ENCODE measurements around the gene STK11IP. TPM values are rescaled to one million over a fixed set of nuclear protein-coding genes. Genes with fewer than 3 reads are reported as not detected.
A peak's percentile ranks its signal among the peaks of the same experiment; 100 is the strongest.
"Not testable (repeated sequence)": the region's sequence is repeated elsewhere in the genome, so short reads cannot be mapped to it uniquely, and the experiment has no call there.

The STK11IP gene
- total RNA-seq, 2 donors from 2014 or later = 28.4 to 31.4 TPM

- Mint-ChIP-seq H3K36me3 (ENCODE audit: low read depth) (no peaks in the 10 kb centered on the region), H3K27me3 (peaks cover 36% of the 10 kb centered on the region), H3K4me1 (no peaks in the 10 kb centered on the region), H3K4me3 (no peak overlapping the region), H3K9me3 (no peaks in the 10 kb centered on the region), H3K27ac (no peak overlapping the region)
- ATAC-seq (replicated peaks) = no peak
Measured at GRCh38 chr2:219648963-219649362, 51.3 kb downstream of the STK11IP start.

- no peak for ATAC-seq (replicated peaks)
Measured at GRCh38 chr2:219650426-219651248, 53.0 kb downstream of the STK11IP start.

GRCh38 chr2:219651656-219652055 lies 54.0 kb downstream of the STK11IP start:
- peaks cover 38% of the 10 kb centered on the region for H3K27me3 Mint-ChIP-seq
- not testable (repeated sequence) for H3K9me3 Mint-ChIP-seq; ATAC-seq (replicated peaks); H3K4me1 Mint-ChIP-seq; H3K4me3 Mint-ChIP-seq; H3K27ac Mint-ChIP-seq; H3K36me3 Mint-ChIP-seq (ENCODE audit: low read depth)

More at GRCh38 chr2:219650426-219651248, 53.0 kb downstream of the STK11IP start:
- Mint-ChIP-seq H3K27ac (no peak overlapping the region), H3K36me3 (ENCODE audit: low read depth) (no peaks in the 10 kb centered on the region), H3K27me3 (peaks cover 34% of the 10 kb centered on the region), H3K4me3 (no peak overlapping the region), H3K9me3 (no peaks in the 10 kb centered on the region), H3K4me1 (no peaks in the 10 kb centered on the region)

- Mint-ChIP-seq H3K36me3 (ENCODE audit: low read depth) (no peaks in the 10 kb centered on the region), H3K27ac (no peak overlapping the region), H3K4me3 (no peak overlapping the region), H3K9me3 (peaks cover 7% of the 10 kb centered on the region), H3K4me1 (peaks cover 4% of the 10 kb centered on the region), H3K27me3 (peaks cover 50% of the 10 kb centered on the region)
- ATAC-seq (replicated peaks) = peak; percentile 46
Measured at GRCh38 chr2:219656526-219656925, 58.9 kb downstream of the STK11IP start.

DNA sequence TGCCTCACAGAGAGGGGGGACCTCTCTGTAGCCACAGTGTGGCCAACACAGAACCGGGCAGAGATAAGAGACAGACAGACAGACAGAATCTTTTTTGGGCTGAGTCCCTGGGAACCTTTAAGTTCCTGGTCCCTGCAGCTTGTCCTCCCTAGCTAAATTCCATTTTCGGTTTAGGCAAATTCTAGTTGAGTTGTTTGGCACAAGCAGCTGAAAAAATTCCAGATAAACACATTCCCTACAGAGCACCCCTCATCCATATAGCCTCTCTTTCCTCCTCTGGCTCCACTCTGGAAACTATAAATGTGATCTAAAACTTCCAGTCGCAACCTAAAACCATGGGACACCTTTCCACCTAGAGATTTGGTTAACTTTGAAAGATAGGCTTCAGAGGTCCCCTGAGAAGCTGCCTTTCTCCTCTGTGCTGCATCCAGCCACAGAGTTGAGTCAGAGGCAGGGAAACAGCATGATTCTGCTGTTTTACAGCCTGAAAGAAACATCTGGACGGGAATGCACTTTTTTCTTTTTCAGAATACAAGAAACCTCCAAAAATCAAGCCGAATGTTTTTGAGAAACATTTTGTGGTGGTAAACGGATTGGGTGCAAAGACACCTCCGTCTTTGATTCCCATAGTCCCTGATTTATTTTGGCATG lies 60.7 kb downstream of the STK11IP start:
- no peak overlapping the region for H3K4me3 Mint-ChIP-seq
- H3K9me3 Mint-ChIP-seq = peaks cover 9% of the 10 kb centered on the region
- H3K27me3 Mint-ChIP-seq = peaks cover 47% of the 10 kb centered on the region
- no peak overlapping the region for H3K27ac Mint-ChIP-seq
- ATAC-seq (replicated peaks) = no peak
- H3K4me1 Mint-ChIP-seq = peaks cover 4% of the 10 kb centered on the region
- H3K36me3 Mint-ChIP-seq (ENCODE audit: low read depth) = no peaks in the 10 kb centered on the region

DNA sequence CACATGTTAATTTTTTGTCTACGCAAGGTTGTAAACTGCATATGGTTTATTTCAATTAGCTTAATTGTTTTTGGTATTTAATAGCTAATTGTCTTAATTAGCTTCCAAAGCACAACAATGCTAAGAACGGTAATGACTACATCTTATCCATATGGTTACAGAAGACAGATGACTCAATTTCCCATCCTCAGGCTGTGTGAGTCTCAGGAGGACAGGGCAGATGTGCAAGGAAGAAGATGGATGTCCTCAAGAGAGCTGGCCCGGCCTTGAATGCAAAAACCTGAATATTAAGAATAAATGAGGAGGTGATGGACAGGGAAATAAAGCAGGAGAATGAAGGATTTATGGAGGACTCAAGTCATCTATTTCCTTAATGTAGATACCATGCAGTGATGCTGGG lies 61.2 kb downstream of the STK11IP start:
- ATAC-seq (replicated peaks) = no peak
- peaks cover 4% of the 10 kb centered on the region for H3K4me1 Mint-ChIP-seq
- H3K4me3 Mint-ChIP-seq = no peak overlapping the region
- H3K9me3 Mint-ChIP-seq = peaks cover 14% of the 10 kb centered on the region
- H3K36me3 Mint-ChIP-seq (ENCODE audit: low read depth) = no peaks in the 10 kb centered on the region
- H3K27me3 Mint-ChIP-seq = peaks cover 48% of the 10 kb centered on the region
- H3K27ac Mint-ChIP-seq = no peak overlapping the region

DNA sequence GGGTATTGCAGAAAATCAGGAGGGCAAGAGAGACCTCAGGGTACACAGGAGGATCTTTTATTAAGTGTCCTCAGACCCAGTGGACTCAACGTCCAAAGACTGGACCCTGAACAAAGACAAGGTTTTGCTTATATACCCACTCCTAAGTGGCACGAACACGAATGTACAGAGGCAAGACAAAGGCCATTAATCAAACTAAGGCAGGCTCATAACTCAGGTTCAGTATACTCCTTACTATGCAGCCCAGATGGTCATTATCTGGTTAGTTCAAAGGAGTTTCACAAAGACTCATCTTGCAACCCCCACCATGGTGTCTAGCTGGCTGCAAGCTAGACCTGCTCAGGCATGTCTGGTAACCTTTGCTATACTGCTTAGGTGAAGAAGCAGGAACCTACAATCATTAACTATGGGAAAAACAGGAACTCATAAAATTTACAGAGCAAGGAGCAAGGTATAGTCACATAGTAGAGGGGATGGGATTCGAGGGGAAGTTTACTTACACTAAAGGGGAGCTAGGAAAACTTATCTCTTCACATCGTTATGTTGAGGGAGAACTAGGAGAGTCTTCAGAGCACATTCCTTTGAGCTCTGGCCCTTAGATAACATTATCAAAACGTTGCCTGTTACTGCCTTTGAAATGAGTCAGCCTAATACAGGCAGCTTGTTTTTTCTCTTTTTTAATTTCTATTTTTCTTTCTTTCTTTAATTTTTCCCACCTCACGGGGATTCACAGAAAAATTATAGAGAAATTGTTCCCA lies 63.7 kb downstream of the STK11IP start:
- peaks cover 46% of the 10 kb centered on the region for H3K27me3 Mint-ChIP-seq
- H3K27ac Mint-ChIP-seq = no peak overlapping the region
- ATAC-seq (replicated peaks) = no peak

GRCh38 chr2:219661955-219662395 lies 64.3 kb downstream of the STK11IP start:
- no peak overlapping the region for H3K4me3 Mint-ChIP-seq
- H3K27me3 Mint-ChIP-seq = peaks cover 45% of the 10 kb centered on the region
- H3K27ac Mint-ChIP-seq = no peak overlapping the region
- H3K4me1 Mint-ChIP-seq = no peaks in the 10 kb centered on the region
- H3K9me3 Mint-ChIP-seq = peaks cover 10% of the 10 kb centered on the region
- no peaks in the 10 kb centered on the region for H3K36me3 Mint-ChIP-seq (ENCODE audit: low read depth)
- ATAC-seq (replicated peaks) = no peak

More for the DNA sequence above, 63.7 kb downstream of the STK11IP start:
- peaks cover 13% of the 10 kb centered on the region for H3K9me3 Mint-ChIP-seq
- peaks cover 3% of the 10 kb centered on the region for H3K4me1 Mint-ChIP-seq
- H3K4me3 Mint-ChIP-seq = no peak overlapping the region
- no peaks in the 10 kb centered on the region for H3K36me3 Mint-ChIP-seq (ENCODE audit: low read depth)

- H3K27me3 Mint-ChIP-seq = peaks cover 45% of the 10 kb centered on the region
- no peaks in the 10 kb centered on the region for H3K4me1 Mint-ChIP-seq
- no peak for ATAC-seq (replicated peaks)
- no peak overlapping the region for H3K4me3 Mint-ChIP-seq
- no peak overlapping the region for H3K27ac Mint-ChIP-seq
- H3K36me3 Mint-ChIP-seq (ENCODE audit: low read depth) = no peaks in the 10 kb centered on the region
- H3K9me3 Mint-ChIP-seq = peaks cover 10% of the 10 kb centered on the region
Measured at GRCh38 chr2:219662566-219662965, 64.9 kb downstream of the STK11IP start.

- no peaks in the 10 kb centered on the region for H3K36me3 Mint-ChIP-seq (ENCODE audit: low read depth)
- no peak overlapping the region for H3K4me3 Mint-ChIP-seq
- no peaks in the 10 kb centered on the region for H3K4me1 Mint-ChIP-seq
Measured at GRCh38 chr2:219663116-219663762, 65.6 kb downstream of the STK11IP start.

GRCh38 chr2:219664041-219664440 lies 66.4 kb downstream of the STK11IP start:
- no peak for ATAC-seq (replicated peaks)
- Mint-ChIP-seq H3K9me3 (peaks cover 10% of the 10 kb centered on the region), H3K36me3 (ENCODE audit: low read depth) (no peaks in the 10 kb centered on the region), H3K27me3 (peaks cover 32% of the 10 kb centered on the region), H3K4me3 (no peak overlapping the region), H3K4me1 (no peaks in the 10 kb centered on the region), H3K27ac (no peak overlapping the region)

More at GRCh38 chr2:219663116-219663762, 65.6 kb downstream of the STK11IP start:
- Mint-ChIP-seq H3K27ac (no peak overlapping the region), H3K9me3 (peaks cover 10% of the 10 kb centered on the region), H3K27me3 (peaks cover 38% of the 10 kb centered on the region)
- ATAC-seq (replicated peaks) = no peak

DNA sequence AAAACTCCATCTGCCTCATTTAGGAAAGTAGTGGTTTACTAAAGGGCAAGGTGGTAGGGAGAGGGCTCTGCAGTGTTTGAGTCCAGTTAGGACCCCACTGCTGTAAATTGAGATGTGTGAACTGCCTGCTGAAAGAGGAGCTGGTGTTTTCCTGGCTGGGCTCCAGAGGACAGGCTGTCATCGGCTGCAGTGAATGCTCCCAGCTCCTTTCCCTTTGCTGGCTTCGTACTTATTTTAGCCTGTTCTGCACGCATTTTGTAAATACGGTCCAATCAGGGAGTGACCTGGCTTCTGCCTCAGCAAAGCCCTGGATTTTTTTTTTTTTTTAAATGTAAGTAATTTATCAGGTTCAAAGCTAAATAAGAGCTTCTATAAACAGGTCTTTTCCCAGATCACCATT lies 67.3 kb downstream of the STK11IP start:
- Mint-ChIP-seq H3K4me1 (no peaks in the 10 kb centered on the region), H3K27me3 (peaks cover 31% of the 10 kb centered on the region), H3K4me3 (no peak overlapping the region), H3K36me3 (ENCODE audit: low read depth) (no peaks in the 10 kb centered on the region), H3K9me3 (peaks cover 10% of the 10 kb centered on the region), H3K27ac (no peak overlapping the region)
- no peak for ATAC-seq (replicated peaks)

DNA sequence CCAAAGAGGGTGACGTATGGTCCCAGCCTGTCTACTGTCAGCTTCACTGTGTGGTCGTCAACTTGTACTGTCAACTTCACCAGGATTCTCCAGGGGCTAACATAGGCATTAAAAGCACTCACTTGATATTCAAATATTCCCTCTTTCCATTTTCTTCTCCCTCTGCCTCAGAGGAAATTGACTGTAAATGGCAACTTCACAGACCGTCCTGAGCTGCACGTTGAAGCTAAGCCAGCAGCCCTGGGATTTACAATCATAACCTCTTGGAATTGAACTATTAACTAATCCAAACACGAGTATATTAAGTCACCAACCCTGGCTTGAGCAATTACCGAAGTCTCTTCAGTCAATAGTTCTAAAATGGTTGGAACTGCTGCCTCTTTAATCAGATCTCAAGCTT lies 68.3 kb downstream of the STK11IP start:
- H3K4me1 Mint-ChIP-seq = no peaks in the 10 kb centered on the region
- no peaks in the 10 kb centered on the region for H3K36me3 Mint-ChIP-seq (ENCODE audit: low read depth)
- no peak for ATAC-seq (replicated peaks)
- no peak overlapping the region for H3K27ac Mint-ChIP-seq
- no peak overlapping the region for H3K4me3 Mint-ChIP-seq
- H3K9me3 Mint-ChIP-seq = peaks cover 10% of the 10 kb centered on the region
- peaks cover 27% of the 10 kb centered on the region for H3K27me3 Mint-ChIP-seq

All from activated T-helper 17 cell treated with anti-CD3 and anti-CD28 coated beads, Interleukin-2, amount 50 U/mL, for 72 hours (primary cell).